Kasumi-1 (cell line): ENCODE measurements around the gene P3H2.
A peak's percentile ranks its signal among the peaks of the same experiment; 100 is the strongest.
"Not testable (repeated sequence)": the region's sequence is repeated elsewhere in the genome, so short reads cannot be mapped to it uniquely, and the experiment has no call there.

Experiments
- DNase-seq, 2 experiments: peaks; one replicate each; lab custom pipeline; 2025; lab: John Stamatoyannopoulos, UW

P3H2 gene

DNA sequence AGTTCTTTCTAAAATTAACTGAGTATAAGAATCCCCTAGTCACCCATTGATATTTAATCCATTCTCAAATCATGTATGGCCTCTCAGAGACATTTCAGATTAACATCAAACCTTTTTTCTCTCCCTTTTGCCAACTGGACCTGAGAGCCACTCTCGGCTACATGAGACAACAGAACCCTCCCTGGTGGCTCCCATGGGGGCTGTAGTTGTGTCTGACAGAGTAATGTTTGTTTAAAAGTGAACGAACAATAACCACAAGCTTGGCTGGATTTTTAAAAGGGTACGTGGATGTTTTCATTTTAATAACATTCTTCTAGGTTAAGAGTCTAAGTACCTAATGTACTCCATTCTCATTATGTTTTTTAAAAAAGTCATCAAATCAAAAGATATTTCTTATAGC lies 37.1 kb downstream of the P3H2 start:
- no peak for DNase-seq

GRCh38 chr3:190081389-190081788 lies 39.3 kb downstream of the P3H2 start:
- DNase-seq, result no peak

DNA sequence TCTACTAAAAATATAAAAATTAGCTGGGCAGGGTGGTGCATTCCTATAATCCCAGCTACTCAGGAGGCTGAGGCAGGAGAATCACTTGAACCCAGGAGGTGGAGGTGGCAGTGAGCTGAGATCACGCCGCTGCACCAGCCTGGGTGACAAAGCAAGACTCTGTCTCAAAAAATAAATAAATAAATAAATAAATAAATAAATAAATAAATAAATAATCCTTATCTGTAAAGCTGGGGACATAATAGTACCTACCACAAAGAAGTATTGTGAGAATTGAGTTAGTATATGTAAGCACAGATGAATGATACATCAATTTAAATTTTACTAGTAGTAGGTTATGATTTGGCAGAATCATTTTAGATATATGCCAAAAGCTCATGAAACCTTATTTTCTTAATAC lies 41.5 kb downstream of the P3H2 start:
- not testable (repeated sequence) for DNase-seq

GRCh38 chr3:190077395-190078045 lies 43.2 kb downstream of the P3H2 start:
- no peak for DNase-seq

GRCh38 chr3:190076601-190077394 lies 43.9 kb downstream of the P3H2 start:
- no peak for DNase-seq

DNA sequence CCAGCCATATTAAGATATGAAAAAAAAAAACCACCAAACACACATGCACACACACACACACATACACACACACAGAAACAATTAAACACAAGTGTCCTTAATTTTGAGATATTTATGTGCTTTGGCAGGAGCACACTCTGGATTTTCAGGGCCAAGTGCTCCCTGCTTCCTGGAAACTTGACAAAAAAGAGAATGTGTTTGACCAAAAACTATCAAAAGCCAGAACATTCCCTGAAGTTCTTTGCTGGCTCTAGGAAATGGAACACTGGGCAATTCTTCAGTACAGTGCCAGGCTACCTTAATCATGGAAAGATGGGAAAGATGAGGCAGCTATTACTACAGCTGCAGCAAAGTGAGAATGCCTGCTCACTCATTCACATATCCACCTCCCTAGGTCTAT lies 44.6 kb downstream of the P3H2 start:
- DNase-seq, result no peak

DNA sequence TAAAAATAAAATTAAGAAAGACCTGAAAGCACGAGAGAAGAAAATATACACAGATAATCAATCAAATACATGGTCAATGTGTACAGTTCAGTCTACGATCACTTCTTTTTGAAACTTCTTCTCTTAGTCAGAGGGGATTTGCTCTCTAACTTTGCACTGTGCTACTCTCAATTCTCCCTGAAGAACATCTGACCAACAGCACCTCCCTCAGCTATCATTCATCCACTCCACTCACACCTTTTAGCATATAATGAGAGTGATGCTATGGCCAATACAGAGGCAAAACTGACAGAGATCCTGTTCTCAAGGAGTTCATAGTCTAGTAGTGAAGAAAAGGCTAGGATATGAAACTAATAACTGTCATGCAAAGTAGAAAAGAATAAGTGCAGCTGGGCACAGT lies 45.9 kb downstream of the P3H2 start:
- no peak for DNase-seq

DNA sequence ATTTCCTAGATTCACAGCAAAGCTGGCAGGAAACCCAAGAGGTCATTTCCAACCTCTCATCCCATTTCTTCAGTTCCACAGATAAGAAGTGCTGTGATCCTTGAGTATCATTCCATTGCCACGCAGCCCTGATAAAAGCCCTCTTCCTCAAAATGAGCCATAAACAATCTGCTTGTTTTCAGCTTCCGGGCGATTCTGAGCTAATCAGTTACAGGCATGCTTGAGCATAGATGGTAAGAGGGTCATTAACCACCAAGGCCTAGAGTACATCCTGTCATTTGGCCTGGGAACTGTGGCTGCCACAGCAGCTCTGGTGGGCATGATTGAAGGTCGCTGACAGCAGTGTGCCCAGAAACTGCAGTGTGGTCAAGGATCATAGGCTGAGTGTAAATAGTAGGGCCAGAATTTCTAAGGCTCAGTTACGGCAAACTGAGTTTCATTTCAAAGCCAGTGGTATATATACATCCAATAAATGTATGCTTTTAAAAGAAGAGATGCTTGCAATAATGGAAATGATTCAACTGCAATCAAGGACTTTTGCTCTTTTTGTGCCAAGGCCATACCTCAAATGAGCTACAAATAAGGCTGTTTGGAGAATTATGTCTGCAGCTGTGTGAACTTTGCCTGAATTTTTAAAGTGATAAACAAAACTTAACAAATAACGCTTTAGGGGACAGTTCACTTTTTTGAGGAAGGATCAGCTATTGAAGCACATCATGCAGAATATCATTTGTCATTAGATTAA lies 47.3 kb downstream of the P3H2 start:
- no peak for DNase-seq

DNA sequence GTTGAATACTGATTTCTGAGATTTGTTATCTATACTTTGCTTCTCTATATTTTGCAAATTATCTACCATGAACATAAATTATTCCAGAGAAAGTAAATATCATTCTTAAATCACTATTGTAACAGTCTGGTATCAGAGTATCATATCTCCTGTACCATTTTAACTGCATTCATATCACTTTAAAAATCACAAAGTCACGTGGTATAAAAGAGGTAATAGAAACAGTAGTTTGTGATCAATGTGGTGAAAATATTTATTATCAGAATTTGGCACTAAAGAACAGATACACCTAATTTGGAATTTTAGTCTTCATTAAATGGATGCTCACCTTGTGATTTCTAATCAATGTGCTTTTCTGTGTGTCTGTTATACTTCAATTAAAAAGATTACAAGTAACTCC lies 47.8 kb downstream of the P3H2 start:
- no peak for DNase-seq

DNA sequence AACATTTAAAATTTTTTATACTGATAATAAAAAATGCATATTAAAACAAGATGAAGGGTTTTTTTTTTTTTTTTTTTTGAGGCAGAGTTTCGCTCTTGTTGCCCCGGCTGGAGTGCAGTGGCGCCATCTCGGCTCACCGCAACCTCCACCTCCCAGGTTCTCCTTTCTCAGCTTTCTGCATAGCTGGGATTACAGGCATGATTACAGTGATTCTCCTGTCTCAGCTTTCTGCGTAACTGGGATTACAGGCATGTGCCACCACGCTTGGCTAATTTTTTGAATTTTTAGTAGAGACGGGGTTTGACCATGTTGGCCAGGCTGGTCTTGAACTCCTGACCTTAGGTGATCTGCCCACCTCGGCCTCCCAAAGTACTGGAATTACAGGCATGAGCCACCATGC lies 48.8 kb downstream of the P3H2 start:
- not testable (repeated sequence) for DNase-seq

GRCh38 chr3:190070622-190071347 lies 49.9 kb downstream of the P3H2 start:
- no peak for DNase-seq

GRCh38 chr3:190065204-190065603 lies 55.5 kb downstream of the P3H2 start:
- DNase-seq, result no peak

GRCh38 chr3:190064659-190065058 lies 56.0 kb downstream of the P3H2 start:
- DNase-seq, result no peak

GRCh38 chr3:190064112-190064511 lies 56.6 kb downstream of the P3H2 start:
- DNase-seq, result no peak

DNA sequence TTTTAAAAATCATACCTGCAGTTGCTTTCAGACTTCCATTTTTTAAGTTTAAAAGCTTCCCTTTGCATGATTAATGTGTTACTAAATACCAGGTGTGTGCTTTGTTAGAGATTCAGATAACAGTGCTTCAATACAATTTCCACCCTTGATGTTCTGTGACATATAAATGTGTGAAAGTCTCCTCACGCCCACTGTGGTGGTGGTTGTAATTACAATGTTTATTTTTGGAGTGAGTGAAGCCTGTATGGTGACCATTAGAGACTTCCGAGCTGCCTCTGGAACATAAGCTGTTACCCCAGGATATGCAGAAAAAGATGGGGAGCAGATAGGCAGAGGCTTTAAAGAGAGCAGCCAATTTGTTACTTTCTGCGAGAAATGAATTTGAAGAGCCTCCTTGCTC lies 57.2 kb downstream of the P3H2 start:
- no peak for DNase-seq

GRCh38 chr3:190060192-190060775 lies 60.4 kb downstream of the P3H2 start:
- DNase-seq, result no peak

DNA sequence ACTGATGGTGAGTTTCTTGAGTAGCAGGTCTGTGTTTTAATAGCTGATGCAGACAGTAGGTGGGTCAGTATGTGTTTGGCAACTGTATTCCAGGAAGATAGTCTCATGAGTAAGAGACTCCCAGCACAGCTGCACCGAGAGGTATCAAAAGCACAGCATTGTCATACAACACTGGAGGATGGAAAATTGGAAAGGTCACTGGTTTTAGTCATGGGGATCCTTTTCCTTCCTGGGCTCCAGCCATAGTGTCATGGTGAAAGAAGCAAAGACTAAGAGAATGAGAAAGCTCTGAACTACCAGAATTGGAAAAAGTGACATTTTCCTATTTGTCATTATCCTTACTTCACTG lies 61.5 kb downstream of the P3H2 start:
- no peak for DNase-seq

- no peak for DNase-seq
Observed at GRCh38 chr3:190058521-190059241, 62.0 kb downstream of the P3H2 start.

- DNase-seq, result peak; percentile 14 to 19
Observed at GRCh38 chr3:190056742-190057141, 64.0 kb downstream of the P3H2 start.

DNA sequence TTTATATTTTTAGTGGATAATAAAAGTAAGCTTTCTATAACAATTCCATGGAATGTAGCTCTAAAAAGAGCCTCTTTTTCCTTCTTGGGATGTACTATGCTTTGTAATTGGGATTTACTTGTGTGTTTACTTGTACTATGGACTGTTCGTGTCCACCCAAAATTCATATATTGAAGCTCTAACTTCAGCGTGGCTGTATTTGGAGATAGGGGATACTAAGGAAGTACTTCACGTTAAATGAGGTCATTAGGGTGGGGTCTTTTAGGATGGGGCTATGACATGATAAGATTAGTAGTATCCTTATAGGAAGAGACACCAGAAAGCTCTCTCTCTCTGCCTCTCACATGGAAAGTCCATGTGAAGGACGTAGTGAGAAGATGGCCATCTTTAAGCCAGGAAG lies 64.9 kb downstream of the P3H2 start:
- DNase-seq, result no peak

DNA sequence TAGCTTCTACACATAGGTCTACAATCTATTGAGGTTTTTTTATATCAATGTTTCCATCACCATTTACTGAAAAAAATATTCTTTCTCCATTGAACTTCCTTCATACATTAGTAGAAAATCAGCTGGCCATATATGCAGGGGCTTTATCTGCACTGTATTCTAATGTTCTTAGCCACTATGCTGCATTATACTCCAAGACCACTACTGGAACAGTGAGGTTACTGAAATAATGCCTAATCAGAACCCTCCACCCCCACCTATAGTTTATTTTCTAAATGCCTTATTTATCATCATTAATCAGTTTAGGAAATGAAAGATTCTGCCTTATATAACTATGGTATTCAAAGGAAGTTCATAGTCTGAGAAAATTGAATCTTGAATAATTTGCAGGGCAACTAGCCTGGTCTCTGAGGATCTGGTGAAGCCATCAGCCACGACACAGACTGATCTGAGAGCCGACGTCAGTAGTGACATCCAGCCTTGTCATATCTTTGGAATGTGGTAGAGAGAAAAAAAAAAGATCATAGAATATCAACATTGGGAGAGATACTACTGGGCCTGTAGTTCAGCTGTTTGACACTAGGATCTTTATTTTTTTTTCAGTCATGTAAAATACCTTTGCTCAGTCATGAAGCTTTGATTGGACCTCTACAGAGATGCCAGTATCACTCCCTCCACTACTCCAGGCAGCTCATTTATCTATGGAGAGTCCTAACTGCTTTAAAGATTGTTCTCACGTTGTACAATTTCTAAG lies 66.6 kb downstream of the P3H2 start:
- DNase-seq, result no peak
